Neural progenitor cell (in vitro differentiated cells): ENCODE measurements around the gene DISC1.

Experiments
- EZH2 ChIP-seq: fragments of 200-600 bp; sonication (generic); IDR thresholded peaks from 2 replicates; pipeline ENCODE4 v1.6.1; 2017; ENCODE audit warnings: antibody characterized with exemption, mild to moderate bottlenecking, moderate library complexity
- EZH2phosphoT487 ChIP-seq: fragments of 200-600 bp; sonication (generic); IDR thresholded peaks from 2 replicates; pipeline ENCODE4 v1.6.1; 2017; ENCODE audit warnings: antibody characterized with exemption
- TF ChIP-seq, protein P1 (sequence below): fragments of 200-600 bp; sonication (generic); IDR thresholded peaks from 2 replicates; pipeline ENCODE4 v1.5.1; 2017; ENCODE audit warnings: antibody characterized with exemption, mild to moderate bottlenecking

DNA sequence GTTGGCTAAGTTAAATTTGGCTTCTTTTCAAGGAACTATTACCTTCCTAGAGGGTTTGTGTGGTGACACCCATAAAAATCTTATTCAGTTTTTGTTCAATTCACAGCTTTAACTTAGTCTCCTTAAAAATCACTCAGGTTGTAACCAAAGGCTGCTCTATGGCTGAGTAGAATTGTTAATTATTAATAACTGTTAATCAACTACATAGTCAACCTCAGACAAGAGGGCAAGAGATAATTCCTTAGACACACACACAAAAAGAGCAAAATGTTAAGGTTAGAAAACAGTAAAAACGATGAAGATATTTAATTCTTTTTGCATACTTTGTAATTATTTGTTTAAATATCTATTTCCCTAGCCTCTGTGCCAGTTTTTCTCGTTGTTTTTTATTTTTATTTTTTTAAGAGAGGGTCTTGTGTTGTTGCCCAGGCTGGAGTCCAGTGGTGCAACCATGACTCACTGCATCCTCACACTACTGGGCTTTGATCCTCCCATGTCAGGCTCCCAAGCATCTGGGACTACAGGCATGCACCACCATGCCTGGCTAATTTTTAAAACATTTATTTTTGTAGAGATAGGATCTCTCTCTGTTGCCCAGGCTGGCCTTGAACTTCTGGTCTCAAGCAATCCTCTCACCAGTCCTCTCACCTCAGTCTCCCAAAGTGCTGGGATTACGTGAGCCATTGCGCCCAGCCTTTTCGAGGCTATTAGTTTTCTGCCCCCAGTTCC lies 215.2 kb downstream of the DISC1 start:
- TF ChIP-seq, protein P1, sequence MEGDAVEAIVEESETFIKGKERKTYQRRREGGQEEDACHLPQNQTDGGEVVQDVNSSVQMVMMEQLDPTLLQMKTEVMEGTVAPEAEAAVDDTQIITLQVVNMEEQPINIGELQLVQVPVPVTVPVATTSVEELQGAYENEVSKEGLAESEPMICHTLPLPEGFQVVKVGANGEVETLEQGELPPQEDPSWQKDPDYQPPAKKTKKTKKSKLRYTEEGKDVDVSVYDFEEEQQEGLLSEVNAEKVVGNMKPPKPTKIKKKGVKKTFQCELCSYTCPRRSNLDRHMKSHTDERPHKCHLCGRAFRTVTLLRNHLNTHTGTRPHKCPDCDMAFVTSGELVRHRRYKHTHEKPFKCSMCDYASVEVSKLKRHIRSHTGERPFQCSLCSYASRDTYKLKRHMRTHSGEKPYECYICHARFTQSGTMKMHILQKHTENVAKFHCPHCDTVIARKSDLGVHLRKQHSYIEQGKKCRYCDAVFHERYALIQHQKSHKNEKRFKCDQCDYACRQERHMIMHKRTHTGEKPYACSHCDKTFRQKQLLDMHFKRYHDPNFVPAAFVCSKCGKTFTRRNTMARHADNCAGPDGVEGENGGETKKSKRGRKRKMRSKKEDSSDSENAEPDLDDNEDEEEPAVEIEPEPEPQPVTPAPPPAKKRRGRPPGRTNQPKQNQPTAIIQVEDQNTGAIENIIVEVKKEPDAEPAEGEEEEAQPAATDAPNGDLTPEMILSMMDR = no peak
- no peak for TF ChIP-seq EZH2
- no peak for TF ChIP-seq EZH2phosphoT487
